Vagina (tissue), 2 donors: ENCODE measurements around the gene GRK4.

Experiments used
- POLR2A ChIP-seq, 2 donors: fragments of 450-650 bp; IDR thresholded peaks; one replicate each; pipeline ENCODE4 v1.6.1; 2017; ENCODE audit warnings: antibody characterized with exemption in 2 of 2, mild to moderate bottlenecking in 2 of 2, moderate library complexity in 2 of 2
- POLR2AphosphoS5 ChIP-seq, 2 donors: sonication (generic); formaldehyde crosslinking; IDR thresholded peaks; one replicate each; pipeline ENCODE4 v1.9.0; 2017; ENCODE audit warnings: antibody characterized with exemption in 2 of 2, mild to moderate bottlenecking in 2 of 2, low read depth in 1 of 2; ENCODE audit not compliant: insufficient read depth in 1 of 2

GRCh38 chr4:3059943-3060342, 96.6 kb downstream of the GRK4 start:
- TF ChIP-seq POLR2A (IDR thresholded peaks at IDR 0.05) (no peak), POLR2AphosphoS5 (IDR thresholded peaks at IDR 0.05; ENCODE audit: insufficient read depth in 1 of 2, low read depth in 1 of 2) (no peak)
